ENCODE results near the gene SPIC. TPM values are rescaled to one million over a fixed set of nuclear protein-coding genes. Genes with fewer than 3 reads are reported as not detected.
"Not testable (repeated sequence)": the region's sequence is repeated elsewhere in the genome, so short reads cannot be mapped to it uniquely, and the experiment has no call there.

Gene SPIC
- total RNA-seq, 4 donors from 2014 or later: not detected

DNA sequence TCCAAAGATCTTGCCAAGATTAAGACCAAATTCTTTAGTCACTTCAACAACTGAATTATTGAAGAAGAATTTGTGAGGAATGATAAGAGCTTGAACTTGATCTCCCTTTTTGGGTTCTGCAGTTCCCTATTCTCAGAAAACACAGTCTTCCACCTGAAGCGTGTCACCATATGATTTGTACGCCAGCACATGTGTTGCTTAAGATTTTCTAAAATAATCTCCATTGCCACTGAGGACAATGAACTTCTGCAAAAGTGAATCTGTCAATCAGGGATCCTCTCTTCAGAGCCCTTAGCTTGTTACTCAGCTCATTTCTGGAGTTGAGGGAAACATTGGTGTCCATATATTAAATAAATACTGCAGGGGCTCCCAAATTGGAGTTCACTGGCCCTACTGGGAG lies 4.2 kb upstream of the SPIC start:
- Histone ChIP-seq H3K9me3 (no peaks in the 10 kb centered on the region), H3K4me3 (no peak overlapping the region), H3K27me3 (no peaks in the 10 kb centered on the region), H3K4me1 (no peaks in the 10 kb centered on the region), H3K36me3 (no peaks in the 10 kb centered on the region), H3K27ac (replicated peaks in 1 of 4) (no peak overlapping the region)
- WGBS: 68% methylated on average over 2 of the region's 2 CpGs
- no peak for DNase-seq (ENCODE audit: extremely low spot score)
- TF ChIP-seq CTCF (IDR thresholded peaks at IDR 0.05): no peak
- no peak for TF ChIP-seq POLR2AphosphoS5 (IDR thresholded peaks at IDR 0.05)
- TF ChIP-seq POLR2A (IDR thresholded peaks at IDR 0.05; ENCODE audit: low read depth): no peak
- TF ChIP-seq EP300 (IDR thresholded peaks at IDR 0.05): no peak
- intact Hi-C loops (cut with DNase I): no loop called here

GRCh38 chr12:101471878-101472277 lies 3.3 kb upstream of the SPIC start:
- intact Hi-C loops (cut with DNase I); H3K27me3 ChIP-seq: not testable (repeated sequence)
- WGBS: 89% methylated on average over 5 of the region's 5 CpGs

GRCh38 chr12:101474248-101474647 lies 888 bp upstream of the SPIC start:
- intact Hi-C loops (cut with DNase I): no loop called here
- no peaks in the 10 kb centered on the region for H3K4me1 ChIP-seq
- no peak for TF ChIP-seq CTCF (IDR thresholded peaks at IDR 0.05)
- no peak for TF ChIP-seq EP300 (IDR thresholded peaks at IDR 0.05)
- no peak for TF ChIP-seq POLR2A (IDR thresholded peaks at IDR 0.05; ENCODE audit: low read depth)
- TF ChIP-seq POLR2AphosphoS5 (IDR thresholded peaks at IDR 0.05): no peak
- H3K9me3 ChIP-seq: no peaks in the 10 kb centered on the region
- H3K27ac ChIP-seq (replicated peaks in 1 of 4): no peak overlapping the region
- H3K36me3 ChIP-seq: no peaks in the 10 kb centered on the region
- H3K27me3 ChIP-seq: no peaks in the 10 kb centered on the region
- DNase-seq (ENCODE audit: extremely low spot score): no peak
- 59% methylated on average over 4 of the region's 4 CpGs for WGBS
- no peak overlapping the region for H3K4me3 ChIP-seq

More at GRCh38 chr12:101471878-101472277, 3.3 kb upstream of the SPIC start:
- DNase-seq (ENCODE audit: extremely low spot score); H3K36me3 ChIP-seq; H3K9me3 ChIP-seq; H3K4me3 ChIP-seq; H3K4me1 ChIP-seq; H3K27ac ChIP-seq (replicated peaks in 1 of 4): not testable (repeated sequence)

- no peaks in the 10 kb centered on the region for H3K36me3 ChIP-seq
- TF ChIP-seq EP300 (IDR thresholded peaks at IDR 0.05) (no peak), POLR2AphosphoS5 (IDR thresholded peaks at IDR 0.05) (no peak), CTCF (IDR thresholded peaks at IDR 0.05) (no peak), POLR2A (IDR thresholded peaks at IDR 0.05; ENCODE audit: low read depth) (no peak)
- H3K27ac ChIP-seq (replicated peaks in 1 of 4): no peak overlapping the region
- H3K27me3 ChIP-seq: no peaks in the 10 kb centered on the region
- no peaks in the 10 kb centered on the region for H3K9me3 ChIP-seq
- H3K4me3 ChIP-seq: no peak overlapping the region
- H3K4me1 ChIP-seq: no peaks in the 10 kb centered on the region
- 76% methylated on average over 5 of the region's 5 CpGs for WGBS
- intact Hi-C loops (cut with DNase I): no loop called here
- DNase-seq (ENCODE audit: extremely low spot score): no peak
Observed at GRCh38 chr12:101475751-101476305, 692 bp downstream of the SPIC start.

- no peaks in the 10 kb centered on the region for H3K27me3 ChIP-seq
- no peak for DNase-seq (ENCODE audit: extremely low spot score)
- no peak for TF ChIP-seq POLR2AphosphoS5 (IDR thresholded peaks at IDR 0.05)
- TF ChIP-seq EP300 (IDR thresholded peaks at IDR 0.05): no peak
- TF ChIP-seq CTCF (IDR thresholded peaks at IDR 0.05): no peak
- no peak for TF ChIP-seq POLR2A (IDR thresholded peaks at IDR 0.05; ENCODE audit: low read depth)
Observed at GRCh38 chr12:101480849-101481248, 5.7 kb downstream of the SPIC start.

More at GRCh38 chr12:101480849-101481248, 5.7 kb downstream of the SPIC start:
- H3K9me3 ChIP-seq: no peaks in the 10 kb centered on the region
- no peak overlapping the region for H3K27ac ChIP-seq (replicated peaks in 1 of 4)
- intact Hi-C loops (cut with DNase I): no loop called here
- WGBS: 75% methylated on average over 1 of the region's 1 CpG
- H3K4me3 ChIP-seq: no peak overlapping the region
- no peaks in the 10 kb centered on the region for H3K36me3 ChIP-seq
- H3K4me1 ChIP-seq: peaks cover 0 to 7% (median 3%) of the 10 kb centered on the region in 4 donors

Data from esophagus muscularis mucosa (tissue), 4 donors.